NCI-H1930 (cell line): ENCODE results near the gene TGIF2LX.
"Not testable (repeated sequence)": the region's sequence is repeated elsewhere in the genome, so short reads cannot be mapped to it uniquely, and the experiment has no call there.

Experiments used
- DNase-seq, 2 experiments: peaks; one replicate each; lab custom pipeline; 2025; lab: John Stamatoyannopoulos, UW

Gene TGIF2LX

GRCh38 chrX:89921665-89922064, at the start of gene TGIF2LX:
Gene TGIF2LX, plus strand, starts transcription at chrX:89921908. Its CDS starts 178 bp downstream, at chrX:89922086.
- DNase-seq: peak; percentile 3 to 11

GRCh38 chrX:89922338-89922934, 728 bp downstream of the TGIF2LX start:
- peak in 1 of 2 experiments; percentile 1 for DNase-seq

- not testable (repeated sequence) for DNase-seq
Observed at GRCh38 chrX:89943077-89943476, 21.4 kb downstream of the TGIF2LX start.

GRCh38 chrX:89965588-89965987, 43.9 kb downstream of the TGIF2LX start:
- DNase-seq: not testable (repeated sequence)
